Pancreas (tissue), 10 donors: ENCODE data around the gene PIK3AP1. TPM values are rescaled to one million over a fixed set of nuclear protein-coding genes. Genes with fewer than 3 reads are reported as not detected.
A peak's percentile ranks its signal among the peaks of the same experiment; 100 is the strongest.

Source experiments
- ATAC-seq, 4 donors: fragments of 200-7000 bp; cut with Tn5 transposase; one replicate each; pipeline versions ENCODE4 v1.8.0 to v1.9.1; 2020; ENCODE audit warnings: mild to moderate bottlenecking in 4 of 4, moderate library complexity in 4 of 4
- DNase-seq, 6 donors: peaks; one replicate each; pipeline ENCODE4 v3.0.0-alpha.2; 2020
- FAIRE-seq: peaks from 2 replicates; lab custom pipeline; 2012; peaks lifted over from hg19 to GRCh38; lab: Jason Lieb, UNC
- H3K27ac ChIP-seq, 4 donors: fragments of 200-600 bp; sonication (generic); 1 replicate in 3 of 4; 2 replicates in 1 of 4; pipeline versions ENCODE4 v1.5.0 to v1.8.0; 2020
- H3K27me3 ChIP-seq, 4 donors: fragments of 200-600 bp; one replicate each; pipeline ENCODE4 v1.8.0; 2021
- H3K36me3 ChIP-seq, 3 donors: fragments of 200-600 bp; sonication (generic) in 1 of 3; one replicate each; pipeline versions ENCODE4 v1.5.0 to v1.8.0; 2020 to 2021
- H3K4me1 ChIP-seq, 3 donors: fragments of 200-600 bp; one replicate each; pipeline ENCODE4 v1.8.0; 2021
- H3K4me3 ChIP-seq, 4 donors: fragments of 200-600 bp; sonication (generic) in 2 of 4; one replicate each; pipeline versions ENCODE4 v1.5.0 to v1.8.0; 2020 to 2021
- H3K9me3 ChIP-seq, 4 donors: fragments of 200-600 bp; one replicate each; pipeline ENCODE4 v1.8.0; 2021
- WGBS, 2 donors: extraction: QIAGEN DNeasy Blood & Tissue Kit; methylation state at CpG; one replicate each; pipeline ENCODE4 v1.1.7; 2013; 5-methylcytosine and 5-hydroxymethylcytosine counted together
- intact Hi-C, 3 donors: fragments of 100-400 bp; cut with DNase I; formaldehyde crosslinking; loops; one replicate each; pipeline versions ENCODE4 v1.11.1 to v1.14.2; 2022
- polyA plus RNA-seq, 2 donors: library from polyadenylated mRNA; stranded (reverse); fragments of 200-250 nt; gene quantifications; one replicate each; pipeline ENCODE4 v1.2.3, GENCODE V29; 2013
- total RNA-seq, 6 donors: library from RNA; stranded (reverse); fragmentation: NEBNext Ultra II Directional in 4 of 6; extraction: Animal tissue kit (Norgen Biotek cat#: 25700) in 4 of 6; gene quantifications; one replicate each; pipeline versions ENCODE4 v1.2.1 to v1.2.4, GENCODE V29; 2021 to 2023
- TF ChIP-seq, protein P1 (sequence below), 4 donors: fragments of 200-600 bp; sonication (generic) in 3 of 4; IDR thresholded peaks; one replicate each; pipeline versions ENCODE4 v1.5.0 to v1.8.0; 2021; ENCODE audit warnings: antibody characterized with exemption in 4 of 4
- donor health status: healthy with polysubstance abuse.
- donor health status: DM: no; HTN: no; CAD: no; lungs with moderate emphysema.
- donor health status: DM: no; HTN: no; CAD: no.
- donor health status: control.
- donor health status: control.
- donor health status: Bipolar disorder and iron deficiency.
- donor health status: DM: yes; HTN: yes; CAD: no.
- donor health status: DM: no; HTN: no; CAD: no.
- donor health status: DM: no; HTN: no; CAD: no.
- donor health status: DM: yes; HTN: yes; CAD: no.

Gene PIK3AP1
- total and polyA plus RNA-seq, 8 donors = 15.0 to 71.0 (median 28.2) TPM

- TF ChIP-seq, protein P1, sequence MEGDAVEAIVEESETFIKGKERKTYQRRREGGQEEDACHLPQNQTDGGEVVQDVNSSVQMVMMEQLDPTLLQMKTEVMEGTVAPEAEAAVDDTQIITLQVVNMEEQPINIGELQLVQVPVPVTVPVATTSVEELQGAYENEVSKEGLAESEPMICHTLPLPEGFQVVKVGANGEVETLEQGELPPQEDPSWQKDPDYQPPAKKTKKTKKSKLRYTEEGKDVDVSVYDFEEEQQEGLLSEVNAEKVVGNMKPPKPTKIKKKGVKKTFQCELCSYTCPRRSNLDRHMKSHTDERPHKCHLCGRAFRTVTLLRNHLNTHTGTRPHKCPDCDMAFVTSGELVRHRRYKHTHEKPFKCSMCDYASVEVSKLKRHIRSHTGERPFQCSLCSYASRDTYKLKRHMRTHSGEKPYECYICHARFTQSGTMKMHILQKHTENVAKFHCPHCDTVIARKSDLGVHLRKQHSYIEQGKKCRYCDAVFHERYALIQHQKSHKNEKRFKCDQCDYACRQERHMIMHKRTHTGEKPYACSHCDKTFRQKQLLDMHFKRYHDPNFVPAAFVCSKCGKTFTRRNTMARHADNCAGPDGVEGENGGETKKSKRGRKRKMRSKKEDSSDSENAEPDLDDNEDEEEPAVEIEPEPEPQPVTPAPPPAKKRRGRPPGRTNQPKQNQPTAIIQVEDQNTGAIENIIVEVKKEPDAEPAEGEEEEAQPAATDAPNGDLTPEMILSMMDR (IDR thresholded peaks at IDR 0.05) = no peak
- WGBS, 2 donors = 27 to 29% methylated on average over 2 of the region's 2 CpGs
- H3K27ac ChIP-seq = peak overlapping the region in 1 of 4 donors; percentile 5
- no peaks in the 10 kb centered on the region for H3K27me3 ChIP-seq
- intact Hi-C loops = loop anchor here in 1 of 3 donors (10.0 kb wide), 1 partner anchor 60 kb away; no protein-coding TSS in a partner anchor
- no peak overlapping the region for H3K4me3 ChIP-seq
- H3K9me3 ChIP-seq = no peaks in the 10 kb centered on the region
- ATAC-seq = no peak
- peaks cover 0 to 25% (median 25%) of the 10 kb centered on the region in 3 donors for H3K4me1 ChIP-seq
- FAIRE-seq = no peak
- no peak for DNase-seq
- no peaks in the 10 kb centered on the region for H3K36me3 ChIP-seq
Observed at GRCh38 chr10:96714746-96715255, 5.5 kb downstream of the PIK3AP1 start.

GRCh38 chr10:96714031-96714590 is 6.2 kb downstream of the PIK3AP1 start:
- no peak overlapping the region for H3K4me3 ChIP-seq
- no peaks in the 10 kb centered on the region for H3K9me3 ChIP-seq
- no peak overlapping the region for H3K27ac ChIP-seq
- intact Hi-C loops = loop anchor here in 1 of 3 donors (10.0 kb wide), 1 partner anchor 59 kb away; no protein-coding TSS in a partner anchor
- 70 to 81% methylated on average over 9 of the region's 9 CpGs for WGBS, 2 donors
- peaks cover 0 to 25% (median 25%) of the 10 kb centered on the region in 3 donors for H3K4me1 ChIP-seq
- ATAC-seq (no peak), FAIRE-seq (no peak), DNase-seq (no peak)
- H3K36me3 ChIP-seq = peaks cover 0 to 6% (median 0%) of the 10 kb centered on the region in 3 donors
- no peaks in the 10 kb centered on the region for H3K27me3 ChIP-seq
- TF ChIP-seq, protein P1 (IDR thresholded peaks at IDR 0.05) = no peak

- Histone ChIP-seq H3K4me1 (peaks cover 0 to 21% (median 17%) of the 10 kb centered on the region in 3 donors), H3K27me3 (no peaks in the 10 kb centered on the region), H3K27ac (no peak overlapping the region), H3K36me3 (peaks cover 0 to 10% (median 0%) of the 10 kb centered on the region in 3 donors), H3K9me3 (no peaks in the 10 kb centered on the region), H3K4me3 (no peak overlapping the region)
- no peak for ATAC-seq
- intact Hi-C loops = loop anchor here in 1 of 3 donors (10.0 kb wide), 1 partner anchor 58 kb away; no protein-coding TSS in a partner anchor
- FAIRE-seq = no peak
- 86 to 90% methylated on average over 10 of the region's 10 CpGs for WGBS, 2 donors
- TF ChIP-seq, protein P1 (IDR thresholded peaks at IDR 0.05) = no peak
- no peak for DNase-seq
Observed at GRCh38 chr10:96712662-96713271, 7.5 kb downstream of the PIK3AP1 start.

DNA sequence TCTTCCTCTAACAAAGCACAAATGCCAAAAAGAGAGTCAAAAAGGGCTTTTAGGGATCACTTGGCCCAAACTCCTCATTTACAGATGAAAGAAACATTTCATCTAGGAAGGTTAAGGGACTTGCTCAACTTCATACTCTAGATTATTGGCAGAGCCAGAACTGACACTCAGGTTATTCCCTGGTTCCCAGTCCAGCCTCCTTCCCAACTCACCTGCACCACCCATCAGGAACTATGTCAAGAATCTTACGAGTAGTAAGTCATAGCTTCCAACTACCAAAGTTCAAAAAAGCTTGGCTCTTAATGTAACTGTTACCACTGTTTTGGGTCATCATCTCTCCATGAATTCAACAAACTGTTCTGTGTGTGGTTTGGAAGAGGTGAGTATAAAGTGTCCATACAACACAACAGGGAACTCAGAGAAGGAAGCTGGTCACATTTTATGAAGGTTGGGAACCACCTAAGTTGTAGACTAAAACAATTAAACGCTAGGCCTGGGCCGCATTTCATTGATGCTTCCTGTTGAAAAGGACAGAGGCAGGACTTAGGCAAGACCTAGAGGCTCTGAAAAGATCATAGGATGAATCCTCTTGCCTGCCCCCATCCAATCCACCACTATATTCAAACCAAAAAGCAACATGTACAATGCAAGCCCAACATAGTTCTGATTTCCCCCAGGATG is 9.1 kb downstream of the PIK3AP1 start:
- TF ChIP-seq, protein P1 (IDR thresholded peaks at IDR 0.05) = no peak
- no peak overlapping the region for H3K4me3 ChIP-seq
- DNase-seq = no peak
- no peaks in the 10 kb centered on the region for H3K27me3 ChIP-seq
- peaks cover 0 to 14% (median 0%) of the 10 kb centered on the region in 3 donors for H3K36me3 ChIP-seq
- intact Hi-C loops = loop anchor here in 1 of 3 donors (10.0 kb wide), 1 partner anchor 56 kb away; no protein-coding TSS in a partner anchor
- H3K27ac ChIP-seq = no peak overlapping the region
- no peak for FAIRE-seq
- H3K9me3 ChIP-seq = no peaks in the 10 kb centered on the region
- WGBS, 2 donors = 75 to 94% methylated on average over 3 of the region's 3 CpGs
- ATAC-seq = no peak
- H3K4me1 ChIP-seq = peaks cover 0 to 16% (median 15%) of the 10 kb centered on the region in 3 donors
